ENCODE data around the gene EHF. TPM values are rescaled to one million over a fixed set of nuclear protein-coding genes. Genes with fewer than 3 reads are reported as not detected.

EHF gene
- total and polyA plus RNA-seq, 2 experiments from 2014 or later: not detected

DNA sequence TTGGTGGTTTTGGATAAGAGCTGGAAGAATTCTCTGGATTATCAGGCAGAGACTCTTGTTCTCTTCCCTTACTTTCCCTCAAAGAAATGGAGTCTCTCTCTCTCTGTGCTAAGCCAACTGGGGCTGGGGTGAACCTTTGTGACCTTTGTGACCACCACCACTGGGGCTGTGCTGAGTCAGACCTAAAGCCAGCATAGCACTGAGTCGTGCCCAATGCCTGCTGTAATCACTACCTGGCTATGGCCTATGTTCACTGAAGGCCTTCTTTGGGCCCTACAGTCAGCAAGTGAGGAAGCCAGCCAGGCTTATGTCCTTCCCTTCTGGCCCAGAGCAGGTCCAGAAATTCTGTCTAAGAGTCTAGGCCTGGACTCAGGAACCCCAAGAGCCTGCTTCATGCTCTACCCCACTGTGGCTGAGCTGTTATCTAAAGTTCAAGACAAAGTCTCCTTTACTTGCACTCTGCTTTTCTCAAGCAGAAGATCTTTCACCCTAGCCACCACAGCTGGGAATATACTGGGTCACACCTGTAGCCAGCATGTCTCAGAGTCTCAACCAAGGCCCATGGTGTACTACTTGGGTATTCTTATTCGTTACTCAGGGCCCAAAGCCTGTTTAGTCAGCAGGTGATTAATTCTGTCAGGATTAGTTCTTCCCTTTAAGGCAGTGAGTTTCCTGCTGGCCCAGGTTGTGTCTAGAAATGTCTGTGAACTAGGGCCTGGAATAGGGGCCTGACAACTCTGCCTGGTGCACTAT is 86.0 kb downstream of the EHF start:
- Histone ChIP-seq H3K9ac (no peak overlapping the region), H3K27me3 (replicated peaks; ENCODE audit: insufficient read depth) (peaks cover 13% of the 10 kb centered on the region), H3K4me3 (no peak overlapping the region), H3K4me1 (ENCODE audit: insufficient read depth) (no peaks in the 10 kb centered on the region), H3K79me2 (ENCODE audit: insufficient read depth) (no peaks in the 10 kb centered on the region), H3K36me3 (ENCODE audit: low read depth) (no peaks in the 10 kb centered on the region), H3K9me2 (ENCODE audit: insufficient read depth) (no peaks in the 10 kb centered on the region), H3K27ac (no peak overlapping the region), H2AFZ (no peak overlapping the region), H4K20me1 (ENCODE audit: insufficient read depth) (no peaks in the 10 kb centered on the region), H3K9me3 (ENCODE audit: low read depth) (peaks cover 3% of the 10 kb centered on the region), H3K4me2 (ENCODE audit: unreplicated experiment) (no peak overlapping the region), H3F3A (ENCODE audit: insufficient read depth) (no peaks in the 10 kb centered on the region)
- in situ Hi-C loops (cut with MboI): no loop called here
- TF ChIP-seq EZH2phosphoT487 (IDR thresholded peaks at IDR 0.05; ENCODE audit: insufficient read depth, low read depth) (no peak), EZH2 (IDR thresholded peaks at IDR 0.05; ENCODE audit: insufficient read depth, poor library complexity, severe bottlenecking) (no peak)
- 39 to 42% methylated on average over 1 of the region's 2 CpGs for WGBS, 2 experiments (ENCODE audit: low coverage in 1 of 2, low lambda C conversion rate in 2 of 2, missing lambda C conversion rate in 2 of 2)
- DNase-seq: no peak

GRCh38 chr11:34707462-34707840 is 86.6 kb downstream of the EHF start:
- Histone ChIP-seq H3K4me1 (ENCODE audit: insufficient read depth) (no peaks in the 10 kb centered on the region), H2AFZ (no peak overlapping the region), H3K79me2 (ENCODE audit: insufficient read depth) (no peaks in the 10 kb centered on the region), H4K20me1 (ENCODE audit: insufficient read depth) (no peaks in the 10 kb centered on the region), H3K4me2 (ENCODE audit: unreplicated experiment) (no peak overlapping the region), H3K4me3 (no peak overlapping the region), H3K27ac (no peak overlapping the region), H3K9ac (no peak overlapping the region), H3F3A (ENCODE audit: insufficient read depth) (no peaks in the 10 kb centered on the region), H3K9me3 (ENCODE audit: low read depth) (peaks cover 3% of the 10 kb centered on the region), H3K27me3 (replicated peaks; ENCODE audit: insufficient read depth) (peaks cover 13% of the 10 kb centered on the region), H3K9me2 (ENCODE audit: insufficient read depth) (no peaks in the 10 kb centered on the region), H3K36me3 (ENCODE audit: low read depth) (no peaks in the 10 kb centered on the region)
- DNase-seq: no peak
- in situ Hi-C loops (cut with MboI): no loop called here
- no peak for TF ChIP-seq EZH2 (IDR thresholded peaks at IDR 0.05; ENCODE audit: insufficient read depth, poor library complexity, severe bottlenecking)
- TF ChIP-seq EZH2phosphoT487 (IDR thresholded peaks at IDR 0.05; ENCODE audit: insufficient read depth, low read depth): no peak
- 47 to 56% methylated on average over 3 of the region's 3 CpGs for WGBS, 2 experiments (ENCODE audit: low coverage in 1 of 2, low lambda C conversion rate in 2 of 2, missing lambda C conversion rate in 2 of 2)

Other genes with a start within 250 kb of the EHF start
- gene CAT, start 182.2 kb upstream of the EHF start, total RNA-seq (2014; rRNA removed; shearing (Covaris generic)): 49.4 and 57.0 TPM in 2 replicates
- 52.5 and 54.5 TPM in 2 replicates for gene CAT, start 182.2 kb upstream of the EHF start, polyA plus RNA-seq (2016; fragmentation: Nextera tagmentation; extraction: Ambion mirVana)
- gene ELF5, start 107.3 kb upstream of the EHF start, total RNA-seq (2014; rRNA removed; shearing (Covaris generic)): not detected in 2 replicates
- gene ELF5, start 107.3 kb upstream of the EHF start, polyA plus RNA-seq (2016; fragmentation: Nextera tagmentation; extraction: Ambion mirVana): not detected in 2 replicates